HG03460 (cell line): ENCODE measurements around the gene COL4A3.
"Not testable (repeated sequence)": the region's sequence is repeated elsewhere in the genome, so short reads cannot be mapped to it uniquely, and the experiment has no call there.

Experiments
- ATAC-seq: cut with Tn5 transposase; IDR thresholded peaks from one replicate; pipeline ENCODE4 v1.9.1; 2021; ENCODE audit not compliant: unreplicated experiment

COL4A3 gene

DNA sequence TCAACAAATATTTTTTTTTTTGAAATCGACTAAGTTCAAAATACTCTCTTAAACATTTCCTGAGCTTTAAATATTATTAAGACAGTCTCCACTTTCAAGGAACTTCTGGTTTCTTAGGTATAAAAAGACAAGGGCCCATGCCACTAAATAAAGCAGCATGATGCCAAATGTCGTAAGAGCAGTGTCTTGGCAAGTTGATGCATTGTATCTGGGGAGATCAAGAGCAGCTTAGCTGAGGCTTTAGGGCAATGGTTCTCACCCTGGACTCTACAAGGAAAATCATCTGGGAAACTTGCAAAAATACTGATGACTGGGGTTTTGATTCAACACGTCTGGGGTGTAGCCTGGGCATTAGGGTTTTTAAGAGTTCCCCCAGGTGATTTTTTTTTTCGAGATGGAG is 41.3 kb downstream of the COL4A3 start:
- ATAC-seq, result no peak

DNA sequence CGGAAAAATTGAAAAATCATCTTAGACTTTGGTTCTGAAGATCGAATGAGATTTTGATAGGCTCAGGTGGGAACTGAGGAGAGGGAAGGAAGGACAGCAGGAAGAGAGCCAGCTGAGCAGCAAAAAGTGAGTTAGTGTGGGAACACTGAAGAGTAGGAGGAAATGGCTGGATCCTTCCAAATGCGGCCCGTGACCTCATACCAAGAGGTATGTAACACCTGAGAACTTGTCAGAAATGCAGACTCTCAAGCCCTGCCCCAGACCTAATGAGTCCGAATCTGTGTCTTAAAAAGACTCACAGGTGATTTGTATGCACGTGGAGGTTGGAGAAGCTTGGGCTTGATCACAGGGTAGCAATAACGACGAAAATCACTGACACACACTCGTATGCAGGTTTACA is 42.0 kb downstream of the COL4A3 start:
- no peak for ATAC-seq

DNA sequence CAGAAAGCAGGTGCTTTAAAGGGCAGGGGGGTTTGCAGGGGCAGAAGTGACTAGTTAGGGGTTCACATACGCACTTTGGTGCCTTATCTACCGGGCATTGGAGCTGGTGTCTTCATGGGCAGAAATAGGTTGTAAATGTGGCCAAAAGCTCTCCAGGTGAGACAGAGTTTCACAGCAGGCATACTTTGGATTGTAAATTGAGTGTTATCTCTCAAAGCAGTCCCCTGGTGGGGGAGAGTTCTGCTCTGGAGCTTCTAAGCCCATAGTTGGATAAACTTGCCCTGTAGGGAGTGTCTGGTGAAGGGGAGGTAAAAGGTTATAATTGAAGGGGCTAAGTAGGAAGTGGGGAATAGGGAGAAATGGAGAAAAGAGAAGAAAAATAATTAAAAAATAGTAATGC is 43.1 kb downstream of the COL4A3 start:
- ATAC-seq, result no peak

DNA sequence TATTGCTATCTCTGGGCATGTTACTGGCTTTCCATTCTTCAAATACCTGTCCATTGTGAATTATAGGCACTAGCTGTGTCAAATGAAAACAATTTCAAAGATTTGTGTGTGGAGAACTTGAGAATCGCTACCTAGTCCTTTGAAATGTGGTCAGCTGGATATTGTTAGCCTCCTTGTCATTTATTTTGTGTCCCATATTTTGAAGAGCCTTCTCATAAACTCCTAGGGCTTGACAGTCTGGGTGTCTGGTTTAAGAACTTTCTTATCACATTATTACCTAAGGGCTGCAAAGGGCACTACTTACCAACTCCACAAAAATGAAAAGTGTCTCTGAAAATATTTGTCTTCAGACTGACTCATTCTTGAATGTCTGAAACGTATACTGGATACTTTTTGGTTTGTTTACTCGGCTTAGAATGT is 50.2 kb downstream of the COL4A3 start:
- no peak for ATAC-seq

DNA sequence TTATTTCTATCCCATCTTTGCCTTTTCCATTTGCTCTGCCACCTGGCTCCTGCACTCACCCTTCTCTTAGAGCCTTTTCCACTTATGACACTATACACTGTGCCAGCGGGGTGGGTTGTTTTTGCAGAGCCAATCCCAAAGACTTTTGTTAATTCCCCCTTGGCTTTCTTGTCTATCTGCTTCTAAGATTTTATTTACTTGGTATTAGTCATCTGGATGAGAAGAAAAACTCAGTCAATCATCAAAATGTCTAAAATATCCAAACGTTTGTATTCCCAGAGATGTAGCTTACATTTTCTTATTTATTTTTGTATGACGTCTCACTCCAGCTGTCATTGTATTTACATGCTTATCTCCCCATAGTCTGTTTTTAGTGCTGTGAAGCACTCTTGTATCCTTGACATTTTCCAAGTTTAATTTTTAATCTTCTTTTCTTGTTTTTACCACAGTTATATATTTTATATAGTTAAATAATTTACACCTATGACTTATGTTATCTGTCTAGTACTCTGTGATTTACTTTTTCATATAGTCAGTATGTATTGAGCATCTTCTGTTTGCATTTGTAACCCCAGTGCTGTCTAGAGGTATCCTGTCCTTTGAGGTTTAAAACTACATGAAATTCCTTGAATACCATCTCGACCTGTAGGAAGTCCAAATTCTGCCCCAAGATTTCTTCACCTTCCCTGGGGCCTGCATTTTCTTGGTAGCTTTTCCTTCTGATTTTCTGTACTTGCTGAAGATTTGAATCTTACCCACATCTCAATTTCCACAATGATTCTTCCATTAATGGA is 55.1 kb downstream of the COL4A3 start:
- ATAC-seq, result no peak

DNA sequence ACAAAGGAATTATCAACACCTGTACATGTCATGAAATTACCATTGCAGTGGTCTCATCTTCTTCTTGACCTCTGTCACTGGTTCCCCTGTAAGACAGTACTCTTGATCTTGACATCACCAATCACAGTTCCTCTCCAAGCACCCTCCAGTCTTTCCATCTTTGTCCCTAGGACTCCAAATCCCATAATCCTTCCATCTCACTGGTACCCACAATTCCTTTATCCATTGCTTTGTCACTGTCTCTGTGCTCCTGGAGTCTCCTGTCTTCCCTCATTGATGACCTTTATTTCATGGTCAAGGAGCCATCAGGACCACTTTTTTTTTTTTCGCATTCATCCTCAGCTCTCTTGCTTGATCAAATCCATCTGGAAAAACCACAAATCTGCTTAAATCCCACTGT is 56.7 kb downstream of the COL4A3 start:
- no peak for ATAC-seq

DNA sequence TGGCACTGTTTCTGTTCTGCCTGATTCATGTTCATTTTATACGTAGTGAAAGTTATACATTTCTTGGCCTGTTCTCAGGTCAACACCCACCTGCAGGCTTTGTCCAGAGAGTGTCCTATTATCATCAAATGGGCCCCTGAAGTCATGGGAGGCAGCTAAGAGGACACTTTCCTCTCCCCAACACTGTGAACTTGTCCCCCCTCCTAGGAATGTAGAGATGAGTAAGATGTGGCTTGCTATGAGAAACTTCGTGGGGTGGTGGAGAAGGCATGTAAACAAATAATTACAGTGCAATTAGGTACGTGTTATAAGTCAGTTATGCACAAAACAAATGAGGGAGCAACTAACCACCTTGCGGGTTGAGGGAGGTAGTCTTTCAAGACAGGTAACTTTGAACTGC is 57.9 kb downstream of the COL4A3 start:
- no peak for ATAC-seq

DNA sequence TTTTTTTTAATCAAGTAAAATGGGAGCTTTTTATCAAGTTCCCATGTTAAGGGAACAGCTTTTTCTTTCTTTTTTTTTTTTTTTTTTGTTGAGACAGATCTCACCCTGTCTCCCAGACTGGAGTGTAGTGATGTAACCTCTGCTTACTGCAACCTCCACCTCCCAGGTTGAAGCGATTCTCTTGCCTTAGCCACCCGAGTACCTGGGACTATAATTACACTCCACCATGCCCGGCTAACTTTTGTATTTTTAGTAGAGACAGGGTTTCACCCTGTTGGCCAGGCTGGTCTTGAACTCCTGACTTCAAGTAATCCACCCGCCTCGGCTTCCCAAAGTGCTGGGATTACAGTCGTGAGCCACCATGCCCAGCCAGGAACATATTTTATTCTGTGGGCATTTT is 61.2 kb downstream of the COL4A3 start:
- not testable (repeated sequence) for ATAC-seq

DNA sequence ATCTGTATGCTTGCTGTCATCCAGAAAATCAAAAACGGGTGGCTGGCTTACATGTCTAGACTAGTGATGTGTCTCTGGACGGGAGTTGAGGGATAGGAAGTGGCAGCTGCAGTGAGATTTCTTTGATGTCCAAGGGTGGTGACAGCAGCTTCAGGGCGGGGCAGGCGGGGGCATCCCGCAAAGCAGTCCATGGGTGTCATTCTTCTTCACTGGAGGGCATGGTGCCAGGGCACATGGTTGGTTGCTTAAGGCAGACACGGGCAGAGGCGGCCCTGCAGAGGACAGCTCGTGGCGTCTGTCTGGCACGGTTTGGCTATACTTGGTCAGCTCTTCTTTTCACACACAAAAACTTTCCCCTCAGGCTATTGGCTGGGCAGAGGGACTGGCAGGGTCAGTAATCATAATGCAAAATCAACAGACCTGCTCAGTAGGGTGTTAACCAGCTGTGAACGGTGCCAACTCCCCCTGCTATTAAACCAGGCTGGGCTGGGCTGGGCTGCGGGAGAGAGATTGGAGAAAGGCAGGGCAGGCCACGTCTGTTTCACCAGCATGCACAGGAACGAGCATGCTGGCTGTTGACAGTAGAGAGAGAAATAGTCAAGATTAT is 63.7 kb downstream of the COL4A3 start:
- no peak for ATAC-seq

DNA sequence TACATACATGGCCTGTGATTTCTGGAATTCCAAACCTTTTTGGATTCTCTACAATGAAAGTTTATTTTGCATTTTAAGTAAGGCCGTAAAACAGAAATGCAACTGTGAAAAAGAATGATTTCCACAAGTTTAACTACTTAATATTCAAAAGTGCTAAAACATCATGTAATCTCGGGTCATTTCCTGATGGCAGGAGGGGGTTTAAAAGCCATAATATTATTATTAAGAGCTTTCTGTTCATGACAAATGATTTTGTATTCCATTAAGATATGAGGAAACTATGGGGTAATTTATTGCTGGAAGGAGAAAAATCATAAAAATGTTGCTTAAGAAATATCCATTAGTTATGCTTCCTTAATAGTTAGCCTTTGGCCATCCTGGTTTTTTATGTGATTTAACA is 65.7 kb downstream of the COL4A3 start:
- no peak for ATAC-seq

DNA sequence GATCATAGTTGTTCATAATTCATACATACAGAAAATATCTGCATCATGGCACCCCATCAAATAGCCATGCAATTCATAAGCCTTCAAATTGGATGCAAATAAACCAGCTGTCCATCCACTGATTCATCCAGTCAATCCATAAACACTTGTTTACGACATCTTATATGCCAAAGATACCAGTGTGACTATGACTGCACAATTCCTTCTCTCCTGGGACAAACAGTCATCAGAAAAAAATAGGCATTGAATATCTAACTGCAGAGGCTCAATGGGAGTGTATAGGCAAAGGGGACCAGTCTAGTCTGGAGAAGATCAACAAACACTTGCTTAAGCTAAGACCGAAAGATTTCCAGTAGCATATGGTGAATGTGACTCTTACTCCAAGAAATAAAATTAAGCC is 70.0 kb downstream of the COL4A3 start:
- no peak for ATAC-seq

DNA sequence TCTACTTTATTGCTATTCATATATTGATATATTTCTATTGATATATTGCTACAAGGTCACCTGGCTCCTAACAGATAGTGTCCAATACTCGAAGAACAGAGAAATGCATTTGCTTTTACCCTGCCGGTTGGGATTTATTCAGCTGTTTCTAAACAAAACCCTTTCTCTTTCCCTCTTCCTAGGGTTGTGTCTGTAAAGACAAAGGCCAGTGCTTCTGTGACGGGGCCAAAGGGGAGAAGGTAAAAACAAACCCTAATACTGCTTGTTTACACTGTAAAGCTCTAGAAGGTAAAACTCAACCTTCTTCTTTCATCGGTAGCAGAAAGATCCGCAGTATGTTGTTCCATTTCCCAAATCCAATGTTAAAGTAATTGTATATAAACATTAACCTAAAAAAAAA is 73.4 kb downstream of the COL4A3 start:
- ATAC-seq, result no peak

DNA sequence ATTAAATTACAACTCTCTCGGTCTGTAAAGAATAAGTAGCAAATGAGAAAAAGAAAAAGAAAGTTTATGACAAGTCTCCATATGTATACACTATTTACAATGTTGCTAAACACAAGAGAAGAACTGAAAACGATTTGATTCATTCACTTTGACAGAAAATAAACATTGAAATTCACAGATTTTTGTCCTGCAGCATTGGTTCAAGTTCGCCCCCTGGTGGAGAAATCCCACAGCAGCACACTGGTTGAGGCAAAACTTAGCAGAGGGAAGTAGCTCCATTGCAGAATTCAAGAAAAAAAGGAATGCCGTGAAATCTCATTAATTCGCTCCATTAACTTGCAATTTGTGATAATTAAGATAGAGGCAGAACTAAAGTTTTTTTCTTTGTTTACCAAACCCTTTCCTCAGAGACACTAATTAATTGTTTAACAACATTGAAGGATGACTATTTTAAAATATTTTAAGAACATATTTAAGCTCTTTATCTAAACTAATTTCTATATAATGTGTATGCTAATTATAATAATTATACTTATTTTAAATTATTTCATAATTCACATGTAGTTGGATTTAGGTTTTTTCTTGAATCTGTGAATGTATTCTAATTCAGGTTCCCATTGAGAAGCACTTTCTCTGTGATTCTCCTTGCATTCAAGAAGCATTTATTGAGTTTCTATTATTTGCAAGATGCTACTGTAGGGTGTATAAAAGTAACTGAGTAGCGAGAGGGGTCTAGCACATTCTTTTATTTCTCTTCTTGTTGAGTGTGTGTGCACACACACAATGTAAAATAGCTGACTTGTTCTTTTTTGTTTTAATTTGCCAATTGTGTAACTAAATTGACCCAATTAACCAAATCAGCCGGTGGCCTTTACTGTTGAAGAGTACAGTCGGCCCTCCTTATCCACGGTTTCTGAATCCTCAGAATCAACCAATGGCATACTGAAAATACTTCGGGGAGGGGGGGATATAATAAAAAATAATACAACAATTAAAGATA is 74.1 kb downstream of the COL4A3 start:
- no peak for ATAC-seq

DNA sequence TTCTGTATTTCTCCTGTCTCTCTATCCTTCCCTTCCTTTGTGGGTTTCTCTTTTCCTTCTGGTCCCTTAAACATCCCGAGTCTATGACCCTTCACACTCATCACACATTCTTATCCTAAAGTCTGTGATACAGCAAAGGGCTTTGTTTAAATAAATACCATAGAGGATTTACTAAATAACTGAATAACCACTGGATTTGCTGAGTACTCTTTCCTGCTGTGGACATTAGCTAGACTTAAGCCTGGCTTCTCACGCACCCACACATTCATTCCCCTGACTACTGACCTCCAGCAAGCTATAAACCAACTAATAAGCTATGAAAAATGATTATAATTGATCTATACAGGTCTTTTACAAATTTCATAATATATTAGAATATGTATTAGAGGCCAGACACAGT is 76.6 kb downstream of the COL4A3 start:
- ATAC-seq, result no peak

DNA sequence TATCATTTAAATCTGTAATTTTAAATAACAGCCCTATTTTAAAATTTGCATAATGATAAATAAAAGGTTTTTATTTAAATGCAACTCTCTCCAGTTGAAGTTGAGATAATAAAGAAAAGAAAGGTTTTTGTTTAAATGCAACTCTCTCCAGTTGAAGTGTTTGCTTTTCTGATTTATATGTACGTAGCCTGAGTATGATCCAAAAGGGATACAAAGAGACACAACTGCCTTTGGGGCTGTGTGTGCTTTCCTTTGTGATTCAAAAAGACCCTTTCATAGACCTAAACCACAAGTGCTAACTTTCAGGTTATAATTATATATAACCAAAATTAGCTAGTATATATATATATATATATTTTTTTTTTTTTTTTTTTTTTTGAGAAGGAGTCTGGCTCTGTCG is 84.5 kb downstream of the COL4A3 start:
- no peak for ATAC-seq

DNA sequence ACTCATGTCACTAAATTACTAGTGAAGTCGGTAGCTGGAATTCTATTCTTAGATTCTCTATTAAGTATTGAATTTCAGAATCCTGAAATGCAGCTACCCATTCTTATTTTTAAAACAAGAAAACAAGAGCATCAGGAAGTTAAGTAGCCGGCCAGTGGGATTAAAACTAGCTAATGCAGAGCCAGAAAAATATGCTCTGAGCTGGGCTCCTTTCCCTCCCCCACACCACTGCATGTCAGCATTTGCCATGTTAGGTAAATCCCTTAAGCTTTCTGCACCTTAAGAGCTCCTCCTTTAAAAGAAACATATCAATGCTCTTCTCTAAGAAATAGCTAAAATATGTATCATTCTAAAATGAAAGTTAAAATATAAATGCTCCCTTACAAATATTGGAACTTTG is 88.4 kb downstream of the COL4A3 start:
- ATAC-seq, result no peak

DNA sequence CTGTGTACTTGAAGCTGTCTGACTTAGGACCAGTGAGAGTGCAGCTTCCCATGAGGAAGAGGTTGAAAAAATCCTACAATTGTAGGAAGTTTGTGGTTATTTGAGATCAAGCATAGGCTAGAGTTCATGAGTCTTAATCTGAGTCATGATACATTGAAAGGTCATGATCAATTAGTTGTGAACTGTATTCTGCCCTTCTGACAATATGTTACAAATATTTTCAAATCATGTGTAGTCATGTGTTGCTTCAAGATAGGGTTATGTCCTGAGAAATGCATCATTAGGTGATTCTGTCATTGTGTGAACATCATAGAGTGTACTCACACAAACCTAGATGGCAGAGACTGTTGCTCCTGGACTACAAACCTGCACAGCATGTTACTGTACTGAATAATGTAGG is 92.2 kb downstream of the COL4A3 start:
- ATAC-seq, result no peak

DNA sequence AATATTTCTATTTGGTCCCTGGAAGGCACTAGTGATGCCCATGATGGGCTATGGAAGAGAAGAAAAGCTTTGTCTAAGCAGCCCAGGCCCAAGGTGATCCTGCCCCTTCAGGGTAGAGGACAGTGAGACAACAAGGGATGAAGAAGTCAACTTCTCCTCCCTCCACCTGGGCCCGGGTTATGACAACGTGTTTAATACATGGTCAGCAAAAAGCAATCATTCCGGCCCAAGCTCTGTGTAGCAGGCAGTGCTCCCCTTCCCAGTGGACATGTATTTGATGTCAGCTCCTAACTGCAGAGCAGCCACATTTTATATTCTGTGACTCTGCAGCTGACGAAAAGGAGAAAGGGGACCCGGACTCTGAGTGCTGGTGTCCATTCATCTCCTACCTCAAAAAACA is 93.4 kb downstream of the COL4A3 start:
- ATAC-seq, result no peak

DNA sequence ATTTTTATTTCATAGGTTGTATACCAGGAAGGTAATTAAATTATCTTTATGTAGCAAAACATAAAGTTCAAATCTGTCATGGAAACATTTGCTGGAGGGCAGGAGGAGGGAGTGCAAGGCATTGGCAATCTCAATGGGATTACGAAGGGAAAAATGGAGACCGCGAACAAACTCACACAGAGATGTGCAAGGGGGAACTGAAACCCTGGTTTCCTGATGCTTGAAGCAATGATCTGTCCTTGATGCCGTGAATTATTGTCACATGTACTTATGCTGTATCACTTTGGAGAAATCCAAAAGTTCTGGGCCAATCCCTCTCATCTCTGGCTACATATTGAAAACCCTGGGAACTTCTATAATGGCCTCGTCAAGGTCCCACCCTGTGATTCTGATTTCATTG is 95.6 kb downstream of the COL4A3 start:
- ATAC-seq, result no peak

DNA sequence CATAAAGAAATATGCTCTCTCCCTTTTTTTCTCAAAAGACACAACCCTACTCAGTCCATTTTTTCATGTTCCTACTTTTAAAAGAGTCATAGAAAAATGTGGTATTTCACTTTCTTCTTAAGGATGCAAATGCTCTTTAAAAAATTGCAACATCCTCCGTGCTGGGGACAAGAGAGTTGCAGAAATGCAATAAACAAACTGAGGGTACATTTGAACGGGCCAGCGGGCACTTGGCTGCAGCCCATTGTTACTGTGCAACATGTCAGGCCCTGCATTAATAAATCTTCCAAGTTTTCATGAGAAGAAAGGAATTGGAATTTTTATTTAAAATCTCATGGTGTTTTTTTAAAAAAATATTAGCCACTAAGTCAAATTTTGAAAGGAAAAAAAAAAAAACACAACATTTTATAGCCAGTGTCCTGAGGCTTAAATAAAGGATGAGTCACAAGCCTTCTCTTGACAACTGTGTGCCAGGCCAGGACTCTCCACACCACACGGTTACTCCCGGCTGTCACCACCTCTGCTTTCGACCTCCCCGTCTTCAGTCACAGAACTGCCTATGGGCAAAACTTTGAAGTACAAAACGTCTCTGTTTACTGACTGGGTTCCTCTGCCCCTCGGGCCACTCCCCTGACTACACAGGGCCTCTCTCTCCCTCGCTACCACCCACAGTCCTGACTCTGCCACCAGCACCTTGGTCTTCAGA is 103.1 kb downstream of the COL4A3 start:
- ATAC-seq, result no peak

DNA sequence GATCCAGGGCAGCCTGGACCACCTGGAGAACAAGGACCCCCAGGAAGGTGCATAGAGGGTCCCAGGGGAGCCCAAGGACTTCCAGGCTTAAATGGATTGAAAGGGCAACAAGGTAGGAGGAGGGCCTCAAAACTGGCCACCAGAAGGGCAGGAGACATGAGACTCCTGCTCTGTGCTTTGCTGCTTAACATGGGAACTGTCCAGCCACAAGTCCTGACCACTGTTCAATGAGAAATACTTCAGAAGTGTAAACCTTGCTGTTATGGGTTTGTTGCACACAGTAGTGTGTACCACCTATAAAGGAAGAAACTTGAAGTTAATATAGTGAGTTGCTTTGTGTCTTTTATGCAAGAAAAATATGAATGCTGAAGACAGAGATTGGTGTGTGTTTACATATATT is 116.5 kb downstream of the COL4A3 start:
- ATAC-seq, result no peak
